Subcutaneous abdominal adipose tissue (tissue), 5 donors: Measurements from ENCODE around the gene CD7.

Experiments used
- H3K27ac ChIP-seq: one replicate; pipeline ENCODE4 v1.7.0; 2013; ENCODE audit warnings: low read depth, mild to moderate bottlenecking, inconsistent platforms, low read length, moderate library complexity
- H3K27me3 ChIP-seq, 5 donors: one replicate each; pipeline ENCODE4 v1.7.0; 2013; ENCODE audit warnings: low read length in 5 of 5, inconsistent platforms in 1 of 5; ENCODE audit not compliant: control insufficient read depth in 5 of 5, insufficient read depth in 4 of 5
- H3K36me3 ChIP-seq, 5 donors: one replicate each; pipeline ENCODE4 v1.7.0; 2013; ENCODE audit warnings: low read length in 5 of 5; ENCODE audit not compliant: control insufficient read depth in 5 of 5, insufficient read depth in 5 of 5
- H3K4me1 ChIP-seq, 5 donors: one replicate each; pipeline ENCODE4 v1.7.0; 2013; ENCODE audit warnings: low read length in 5 of 5, mild to moderate bottlenecking in 3 of 5, moderate library complexity in 1 of 5; ENCODE audit not compliant: control insufficient read depth in 5 of 5, insufficient read depth in 5 of 5
- H3K4me3 ChIP-seq, 5 donors: one replicate each; pipeline ENCODE4 v1.7.0; 2013; ENCODE audit warnings: low read length in 5 of 5, low read depth in 1 of 5
- H3K9ac ChIP-seq, 5 donors: one replicate each; pipeline ENCODE4 v1.7.0; 2013; ENCODE audit warnings: low read length in 5 of 5, mild to moderate bottlenecking in 4 of 5, moderate library complexity in 3 of 5
- H3K9me3 ChIP-seq, 5 donors: one replicate each; pipeline ENCODE4 v1.7.0; 2013; ENCODE audit warnings: low read length in 5 of 5; ENCODE audit not compliant: control insufficient read depth in 5 of 5
- donor health status: healthy.
- donor health status: healthy.
- donor health status: healthy.
- donor health status: healthy.
- donor health status: healthy.

CD7 gene

GRCh38 chr17:82355770-82356427, 38.5 kb upstream of the CD7 start:
- no peak overlapping the region for H3K9ac ChIP-seq

GRCh38 chr17:82354804-82355308, 37.4 kb upstream of the CD7 start:
- no peak overlapping the region for H3K4me3 ChIP-seq
- no peaks in the 10 kb centered on the region for H3K9me3 ChIP-seq
- no peaks in the 10 kb centered on the region for H3K36me3 ChIP-seq
- peaks cover 18 to 46% (median 38%) of the 10 kb centered on the region in 5 donors for H3K27me3 ChIP-seq
- no peak overlapping the region for H3K9ac ChIP-seq
- H3K27ac ChIP-seq, result no peak overlapping the region
- H3K4me1 ChIP-seq, result peaks cover 0 to 7% (median 3%) of the 10 kb centered on the region in 5 donors

More at GRCh38 chr17:82355770-82356427, 38.5 kb upstream of the CD7 start:
- Histone ChIP-seq H3K36me3 (no peaks in the 10 kb centered on the region), H3K4me1 (peaks cover 0 to 7% (median 3%) of the 10 kb centered on the region in 5 donors), H3K9me3 (no peaks in the 10 kb centered on the region), H3K4me3 (no peak overlapping the region), H3K27me3 (peaks cover 16 to 47% (median 32%) of the 10 kb centered on the region in 5 donors), H3K27ac (no peak overlapping the region)

- Histone ChIP-seq H3K4me1 (peaks cover 0 to 12% (median 5%) of the 10 kb centered on the region in 5 donors), H3K4me3 (no peak overlapping the region), H3K9me3 (no peaks in the 10 kb centered on the region), H3K36me3 (no peaks in the 10 kb centered on the region), H3K27ac (no peak overlapping the region), H3K9ac (no peak overlapping the region), H3K27me3 (peaks cover 16 to 51% (median 31%) of the 10 kb centered on the region in 5 donors)
Observed at GRCh38 chr17:82353484-82353883, 36.1 kb upstream of the CD7 start.

GRCh38 chr17:82351713-82352488, 34.5 kb upstream of the CD7 start:
- peaks cover 15 to 46% (median 32%) of the 10 kb centered on the region in 5 donors for H3K27me3 ChIP-seq
- H3K9me3 ChIP-seq, result no peaks in the 10 kb centered on the region
- H3K27ac ChIP-seq, result no peak overlapping the region
- no peak overlapping the region for H3K4me3 ChIP-seq
- peaks cover 0 to 12% (median 5%) of the 10 kb centered on the region in 5 donors for H3K4me1 ChIP-seq
- no peaks in the 10 kb centered on the region for H3K36me3 ChIP-seq
- H3K9ac ChIP-seq, result no peak overlapping the region

- Histone ChIP-seq H3K27me3 (peaks cover 12 to 43% (median 26%) of the 10 kb centered on the region in 5 donors), H3K4me1 (peaks cover 0 to 12% (median 5%) of the 10 kb centered on the region in 5 donors), H3K4me3 (no peak overlapping the region), H3K36me3 (no peaks in the 10 kb centered on the region), H3K9me3 (no peaks in the 10 kb centered on the region), H3K27ac (no peak overlapping the region), H3K9ac (no peak overlapping the region)
Observed at GRCh38 chr17:82351254-82351712, 33.9 kb upstream of the CD7 start.

DNA sequence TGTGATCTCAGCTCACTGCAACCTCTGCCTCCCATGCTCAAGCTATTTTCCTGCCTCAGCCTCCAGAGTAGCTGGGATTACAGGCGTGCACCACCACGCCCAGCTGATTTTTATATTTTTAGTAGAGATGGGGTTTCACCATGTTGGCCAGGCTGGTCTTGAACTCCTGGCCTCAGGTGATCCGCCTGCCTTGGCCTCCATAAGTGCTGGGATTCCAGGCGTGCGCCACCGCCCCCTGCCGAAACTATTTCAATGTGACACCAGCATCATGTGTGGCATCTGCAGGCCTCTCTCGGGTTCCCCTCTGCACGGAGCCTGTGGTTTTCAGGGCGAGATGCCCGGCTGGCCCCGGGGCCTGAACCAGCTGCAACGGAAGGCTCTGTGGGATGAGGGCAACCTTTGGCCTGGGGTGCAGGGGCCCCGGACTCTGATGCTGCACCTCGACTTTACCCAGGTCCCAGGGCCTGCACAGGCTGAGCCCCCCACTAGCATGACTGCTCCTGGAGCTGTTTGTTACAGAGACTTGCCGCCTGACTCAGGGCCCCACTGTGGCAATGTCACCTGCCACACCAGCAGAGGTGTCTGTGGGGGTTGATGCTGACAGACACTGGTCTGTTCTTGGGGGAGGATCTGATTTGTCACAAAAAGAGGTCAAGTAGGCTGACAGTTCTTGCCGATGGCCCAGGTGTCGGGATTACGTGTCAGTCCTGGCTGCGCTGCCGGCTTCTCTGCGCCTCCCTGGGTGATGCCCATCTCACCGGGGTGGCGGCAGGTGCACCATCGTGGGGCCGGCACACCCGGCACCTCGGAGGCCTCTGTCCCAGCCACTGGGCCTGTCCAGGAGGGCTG, 33.0 kb upstream of the CD7 start:
- peaks cover 8 to 34% (median 19%) of the 10 kb centered on the region in 5 donors for H3K27me3 ChIP-seq
- H3K4me3 ChIP-seq, result no peak overlapping the region
- H3K9me3 ChIP-seq, result no peaks in the 10 kb centered on the region
- no peaks in the 10 kb centered on the region for H3K36me3 ChIP-seq
- peaks cover 0 to 12% (median 5%) of the 10 kb centered on the region in 5 donors for H3K4me1 ChIP-seq
- no peak overlapping the region for H3K9ac ChIP-seq
- H3K27ac ChIP-seq, result no peak overlapping the region

- no peaks in the 10 kb centered on the region for H3K9me3 ChIP-seq
- H3K9ac ChIP-seq, result no peak overlapping the region
- no peaks in the 10 kb centered on the region for H3K36me3 ChIP-seq
- no peak overlapping the region for H3K27ac ChIP-seq
- H3K27me3 ChIP-seq, result peaks cover 11 to 28% (median 19%) of the 10 kb centered on the region in 5 donors
- no peak overlapping the region for H3K4me3 ChIP-seq
- peaks cover 0 to 12% (median 5%) of the 10 kb centered on the region in 5 donors for H3K4me1 ChIP-seq
Observed at GRCh38 chr17:82349287-82349701, 31.9 kb upstream of the CD7 start.

GRCh38 chr17:82348866-82349265, 31.5 kb upstream of the CD7 start:
- Histone ChIP-seq H3K4me3 (no peak overlapping the region), H3K27ac (no peak overlapping the region), H3K9me3 (no peaks in the 10 kb centered on the region), H3K9ac (no peak overlapping the region), H3K4me1 (peaks cover 0 to 12% (median 5%) of the 10 kb centered on the region in 5 donors), H3K27me3 (peaks cover 12 to 28% (median 19%) of the 10 kb centered on the region in 5 donors), H3K36me3 (no peaks in the 10 kb centered on the region)

DNA sequence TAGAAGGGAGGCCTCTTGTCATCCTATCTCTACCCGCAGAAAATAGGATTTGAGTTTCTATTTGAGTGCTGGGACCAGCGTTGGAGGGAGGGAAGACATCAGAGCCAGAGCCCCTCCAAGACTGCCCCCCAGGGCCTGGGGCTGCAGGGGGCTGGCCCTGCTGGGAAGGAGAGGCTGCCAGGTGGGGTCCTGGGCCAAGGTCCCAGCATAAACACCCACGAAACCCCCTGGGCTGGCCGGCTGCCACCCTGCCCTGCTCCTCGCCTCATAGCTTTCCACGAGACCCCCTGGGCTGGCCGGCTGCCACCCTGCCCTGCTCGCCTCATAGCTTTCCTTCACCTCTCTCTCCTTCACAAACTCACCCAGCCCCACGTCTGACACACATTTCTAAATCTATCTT, 31.0 kb upstream of the CD7 start:
- peaks cover 12 to 26% (median 18%) of the 10 kb centered on the region in 5 donors for H3K27me3 ChIP-seq
- no peak overlapping the region for H3K9ac ChIP-seq
- no peaks in the 10 kb centered on the region for H3K9me3 ChIP-seq
- peaks cover 0 to 12% (median 5%) of the 10 kb centered on the region in 5 donors for H3K4me1 ChIP-seq
- H3K4me3 ChIP-seq, result no peak overlapping the region
- H3K27ac ChIP-seq, result no peak overlapping the region
- no peaks in the 10 kb centered on the region for H3K36me3 ChIP-seq
